Measurements from ENCODE around the gene BMAL2. TPM values are rescaled to one million over a fixed set of nuclear protein-coding genes. Genes with fewer than 3 reads are reported as not detected.

BMAL2 gene
- total and polyA plus RNA-seq, 2 of the 13 experiments (the other 11 are each of a cell fraction or from before 2014, with no cell fraction given) = 4.8 to 27.4 TPM

DNA sequence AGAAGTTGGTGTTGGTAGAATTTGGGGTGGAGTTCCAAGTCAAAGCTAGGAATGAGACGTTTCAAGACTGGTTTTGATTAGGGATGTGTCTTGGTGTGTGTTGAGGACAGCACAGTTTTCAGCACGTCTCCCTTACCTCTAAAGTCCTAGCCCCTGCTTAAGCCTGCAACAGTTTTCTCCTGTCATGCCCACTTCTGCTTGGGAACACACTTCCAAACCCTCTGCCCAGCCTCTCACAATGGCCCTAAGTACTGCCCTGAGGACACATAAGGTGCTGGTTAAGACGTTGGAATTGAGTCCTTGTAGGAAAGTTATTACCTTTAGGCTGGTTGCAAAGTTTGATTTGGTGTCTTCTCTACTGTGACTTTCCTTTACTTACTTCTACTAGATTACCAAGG, 710 bp upstream of the BMAL2 start:
- no TSS peak for BruUV-seq (replicated peaks)
- in situ Hi-C loops (cut with HindIII; ENCODE audit: extremely low pct_ligation_motif_present, low pct_unique_long_range_greater_than_20kb) = no loop called here
- no peak for TF ChIP-seq ZBTB1 (CRISPR knock-in tag; IDR thresholded peaks at IDR 0.05; ENCODE audit: borderline replicate concordance)
- no peak for TF ChIP-seq ZNF335 (CRISPR knock-in tag; IDR thresholded peaks at IDR 0.05)
- no peak for TF ChIP-seq STAT5B (CRISPR knock-in tag; IDR thresholded peaks at IDR 0.05)
- no peak for TF ChIP-seq KLF12 (CRISPR knock-in tag; IDR thresholded peaks at IDR 0.05; ENCODE audit: borderline replicate concordance)
- TF ChIP-seq ZNF781 (CRISPR knock-in tag; IDR thresholded peaks at IDR 0.05; ENCODE audit: borderline replicate concordance, not compliant biosample characterization) = no peak
- no peak for TF ChIP-seq ZNF703 (CRISPR knock-in tag; IDR thresholded peaks at IDR 0.05; ENCODE audit: borderline replicate concordance)
- TF ChIP-seq SMAD1 (CRISPR knock-in tag; IDR thresholded peaks at IDR 0.05; ENCODE audit: borderline replicate concordance, low read depth) = no peak
- no peak for TF ChIP-seq HCFC1 (IDR thresholded peaks at IDR 0.05; ENCODE audit: low read depth, low read length)
- no peak for TF ChIP-seq HHEX (CRISPR knock-in tag; IDR thresholded peaks at IDR 0.05)
- no peak for TF ChIP-seq ZNF549 (CRISPR knock-in tag; IDR thresholded peaks at IDR 0.05)
- TF ChIP-seq, protein P1, sequence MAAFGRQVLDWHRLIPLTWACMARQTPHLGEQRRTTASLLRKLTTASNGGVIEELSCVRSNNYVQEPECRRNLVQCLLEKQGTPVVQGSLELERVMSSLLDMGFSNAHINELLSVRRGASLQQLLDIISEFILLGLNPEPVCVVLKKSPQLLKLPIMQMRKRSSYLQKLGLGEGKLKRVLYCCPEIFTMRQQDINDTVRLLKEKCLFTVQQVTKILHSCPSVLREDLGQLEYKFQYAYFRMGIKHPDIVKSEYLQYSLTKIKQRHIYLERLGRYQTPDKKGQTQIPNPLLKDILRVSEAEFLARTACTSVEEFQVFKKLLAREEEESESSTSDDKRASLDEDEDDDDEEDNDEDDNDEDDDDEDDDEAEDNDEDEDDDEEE (CRISPR knock-in tag; IDR thresholded peaks at IDR 0.05) = no peak
- TF ChIP-seq SMARCC2 (IDR thresholded peaks at IDR 0.05) = no peak
- TF ChIP-seq, protein P2, sequence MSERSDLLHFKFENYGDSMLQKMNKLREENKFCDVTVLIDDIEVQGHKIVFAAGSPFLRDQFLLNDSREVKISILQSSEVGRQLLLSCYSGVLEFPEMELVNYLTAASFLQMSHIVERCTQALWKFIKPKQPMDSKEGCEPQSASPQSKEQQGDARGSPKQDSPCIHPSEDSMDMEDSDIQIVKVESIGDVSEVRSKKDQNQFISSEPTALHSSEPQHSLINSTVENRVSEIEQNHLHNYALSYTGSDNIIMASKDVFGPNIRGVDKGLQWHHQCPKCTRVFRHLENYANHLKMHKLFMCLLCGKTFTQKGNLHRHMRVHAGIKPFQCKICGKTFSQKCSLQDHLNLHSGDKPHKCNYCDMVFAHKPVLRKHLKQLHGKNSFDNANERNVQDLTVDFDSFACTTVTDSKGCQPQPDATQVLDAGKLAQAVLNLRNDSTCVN (CRISPR knock-in tag; IDR thresholded peaks at IDR 0.05; ENCODE audit: borderline replicate concordance) = no peak
- no peak for TF ChIP-seq ELF3 (CRISPR knock-in tag; IDR thresholded peaks at IDR 0.05)
- Histone ChIP-seq H3K27me3 (ENCODE audit: control insufficient read depth in 1 of 2, insufficient read depth in 2 of 2, low read length in 2 of 2) (no peaks in the 10 kb centered on the region; a peak in 1 of 5 replicates), H4K20me1 (ENCODE audit: insufficient read depth, low read length) (no peaks in the 10 kb centered on the region), H2AFZ (ENCODE audit: low read length) (peak overlapping the region; percentile 87), H3K9me3 (ENCODE audit: low read length) (no peaks in the 10 kb centered on the region), H3K4me3 (replicated peaks in 1 of 3; ENCODE audit: insufficient read depth in 1 of 3, low read depth in 2 of 3, low read length in 3 of 3) (peak overlapping the region; percentile 79 to 82 (median 80)), H3K36me3 (replicated peaks in 1 of 2; ENCODE audit: control insufficient read depth in 1 of 2, insufficient read depth in 2 of 2, low read length in 2 of 2) (no peaks in the 10 kb centered on the region), H3K79me2 (ENCODE audit: insufficient read depth, low read length) (peaks cover 11% of the 10 kb centered on the region), H3K27ac (ENCODE audit: extremely low read length, insufficient read depth, low read length) (no peak overlapping the region), H3K4me2 (ENCODE audit: low read depth, low read length) (peak overlapping the region; percentile 93), H3K4me1 (ENCODE audit: insufficient read depth, low read length) (peaks cover 43% of the 10 kb centered on the region), H3K9ac (ENCODE audit: insufficient read depth, low read depth, low read length) (peak overlapping the region; percentile 66; the same call in 1 of the 2 replicates)
- ATAC-seq (peak; percentile 6), FAIRE-seq (peak; percentile 32), DNase-seq (ENCODE audit: low spot score) (no peak)
- 0% methylated on average over 3 of the region's 3 CpGs for WGBS (ENCODE audit: low lambda C conversion rate)
- POLR2A ChIA-PET = interaction anchor here (1.2 kb wide), 1 partner anchor 29 kb away, joined by 4 read pairs; no protein-coding TSS in a partner anchor
- intact Hi-C loops (cut with micrococcal nuclease; ENCODE audit: unreplicated experiment) = loop anchor here (1.0 to 5.0 kb wide), 2 partner anchors 52 to 305 kb away; no protein-coding TSS in a partner anchor
- CTCF ChIA-PET (ENCODE audit: low intra/inter-chr PET ratio, low total read pairs) = no interaction called here
